Endothelial cell of umbilical vein (primary cell): Measurements from ENCODE around the gene MYH15. TPM values are rescaled to one million over a fixed set of nuclear protein-coding genes. Genes with fewer than 3 reads are reported as not detected.
A peak's percentile ranks its signal among the peaks of the same experiment; 100 is the strongest.

Experiments
- BruUV-seq: library from RNA; stranded (reverse); fragments of 400-500 nt; replicated peaks from 2 replicates; lab custom pipeline; 2021; lab: Mats Ljungman, UMichigan
- CTCF ChIA-PET: fragments of 300-600, 350-600 bp; sonication (Branson Sonifier 250); formaldehyde crosslinking; loops from one replicate; lab custom pipeline; 2021; ENCODE audit warnings: antibody characterized with exemption, inconsistent platforms; lab: Charles Lee
- POLR2A ChIA-PET: fragments of 300-600, 350-600 bp; sonication (Branson Sonifier 250); formaldehyde crosslinking; loops from one replicate; lab custom pipeline; 2021; ENCODE audit warnings: antibody characterized with exemption, inconsistent platforms; lab: Charles Lee
- DNase-seq: peaks from one replicate; pipeline ENCODE4 v3.0.0-alpha.2; 2011; ENCODE audit warnings: low read depth, low spot score
- FAIRE-seq: peaks from 2 replicates; lab custom pipeline; 2011; peaks lifted over from hg19 to GRCh38; lab: Jason Lieb, UNC
- H2AFZ ChIP-seq: 2 replicates; pipeline ENCODE4 v1.6.0; 2012; ENCODE audit warnings: low read depth, low read length, control low read depth, inconsistent platforms
- H3K27ac ChIP-seq: 2 replicates; pipeline ENCODE4 v1.5.1; 2011; ENCODE audit warnings: low read depth, mild to moderate bottlenecking, control low read depth, low read length, moderate library complexity; ENCODE audit not compliant: insufficient read depth
- H3K27me3 ChIP-seq, 2 experiments: 2 replicates each; pipeline versions ENCODE4 v1.6.0 to v1.6.1; 2011; ENCODE audit warnings: low read length in 2 of 2, mixed read lengths in 1 of 2; ENCODE audit not compliant: control insufficient read depth in 2 of 2, insufficient read depth in 2 of 2
- H3K36me3 ChIP-seq, 2 experiments: 2 replicates in 1 of 2; 3 replicates in 1 of 2; pipeline ENCODE4 v1.5.1; 2011; ENCODE audit warnings: low read length in 2 of 2, mild to moderate bottlenecking in 1 of 2, moderate library complexity in 1 of 2; ENCODE audit not compliant: control insufficient read depth in 2 of 2, insufficient read depth in 2 of 2; ENCODE audit errors: extremely low read depth in 1 of 2
- H3K4me1 ChIP-seq: 3 replicates; pipeline ENCODE4 v1.5.1; 2011; ENCODE audit warnings: mild to moderate bottlenecking, low read length; ENCODE audit not compliant: control insufficient read depth, insufficient read depth; ENCODE audit errors: extremely low read depth
- H3K4me2 ChIP-seq: 2 replicates; pipeline ENCODE4 v1.6.1; 2011; ENCODE audit warnings: low read length, control low read depth, mixed read lengths; ENCODE audit not compliant: insufficient read depth
- H3K4me3 ChIP-seq, 3 experiments: fragments of 200-600 bp in 1 of 3; sonication (generic), shearing (Covaris generic) in 1 of 3; replicated peaks in 1 of 3; 2 replicates each; pipeline ENCODE4 v1.5.1; 2011 to 2016; ENCODE audit warnings: control low read depth in 3 of 3, low read length in 3 of 3, mild to moderate bottlenecking in 2 of 3, inconsistent platforms in 1 of 3, low read depth in 1 of 3, moderate library complexity in 1 of 3; ENCODE audit not compliant: insufficient read depth in 1 of 3
- H3K79me2 ChIP-seq: 2 replicates; pipeline ENCODE4 v1.6.0; 2012; ENCODE audit warnings: low read length, inconsistent platforms; ENCODE audit not compliant: control insufficient read depth, insufficient read depth
- H3K9ac ChIP-seq: replicated peaks from 2 replicates; pipeline ENCODE3; 2011; ENCODE audit warnings: low read length, control low read depth; ENCODE audit not compliant: insufficient read depth; ENCODE audit errors: extremely low read depth
- H3K9me1 ChIP-seq: replicated peaks from 3 replicates; pipeline ENCODE4 v1.6.0; 2011; ENCODE audit warnings: mild to moderate bottlenecking, low read length; ENCODE audit not compliant: control insufficient read depth, insufficient read depth; ENCODE audit errors: extremely low read depth
- H3K9me3 ChIP-seq: replicated peaks from 2 replicates; pipeline ENCODE4 v1.5.1; 2012; ENCODE audit warnings: low read length, inconsistent platforms; ENCODE audit not compliant: control insufficient read depth, insufficient read depth
- H4K20me1 ChIP-seq: replicated peaks from 2 replicates; pipeline ENCODE3; 2011; ENCODE audit warnings: mild to moderate bottlenecking, low read length; ENCODE audit not compliant: control insufficient read depth, insufficient read depth; ENCODE audit errors: extremely low read depth
- EZH2 ChIP-seq: IDR thresholded peaks from 2 replicates; pipeline ENCODE4 v1.6.1; 2012; ENCODE audit warnings: borderline replicate concordance, low read depth, mild to moderate bottlenecking, moderate library complexity, low read length, inconsistent platforms; ENCODE audit not compliant: severe bottlenecking
- FOS ChIP-seq: IDR thresholded peaks from 2 replicates; pipeline ENCODE4 v1.6.1; 2011; ENCODE audit warnings: mild to moderate bottlenecking, low read length, moderate library complexity, borderline replicate concordance; ENCODE audit not compliant: insufficient read depth
- GATA2 ChIP-seq: IDR thresholded peaks from 2 replicates; pipeline ENCODE4 v1.7.0; 2011; ENCODE audit warnings: low read depth, mild to moderate bottlenecking, moderate library complexity, mixed read lengths, low read length; ENCODE audit not compliant: insufficient read length, insufficient read depth
- JUN ChIP-seq: IDR thresholded peaks from 2 replicates; pipeline ENCODE4 v1.6.1; 2011; ENCODE audit warnings: borderline replicate concordance, low read depth; ENCODE audit not compliant: insufficient read length, insufficient read depth
- MYC ChIP-seq: IDR thresholded peaks from one replicate; pipeline ENCODE4 v1.6.1; 2011; ENCODE audit warnings: mild to moderate bottlenecking, low read depth, low read length
- POLR2A ChIP-seq: IDR thresholded peaks from 2 replicates; pipeline ENCODE4 v1.6.1; 2012; ENCODE audit warnings: low read depth, mild to moderate bottlenecking, control low read depth, low read length
- POLR2AphosphoS5 ChIP-seq: IDR thresholded peaks from 2 replicates; pipeline ENCODE4 v1.6.1; 2012; ENCODE audit warnings: low read depth, mild to moderate bottlenecking, control low read depth, low read length, moderate library complexity; ENCODE audit not compliant: insufficient read depth
- dilution Hi-C: fragments of 300-500 bp; cut with MboI; formaldehyde crosslinking; loops from one replicate; pipeline ENCODE4 v1.15.0; 2019; ENCODE audit warnings: low sequenced_read_pairs; ENCODE audit not compliant: extremely low pct_ligation_motif_present
- intact Hi-C: fragments of 100-400 bp; cut with micrococcal nuclease; formaldehyde crosslinking; loops from one replicate; pipeline ENCODE4 v1.10.0; 2022
- polyA plus RNA-seq, 4 experiments: library from polyadenylated mRNA; depleted of rRNA in 3 of 4; stranded (reverse) in 3 of 4; unstranded in 1 of 4; fragments of >200 nt; gene quantifications; 2 replicates each; pipeline versions ENCODE4 v1.2.1 to v1.2.3, GENCODE V29; 2011 to 2012; ENCODE audit warnings: missing spikeins in 1 of 4
- total RNA-seq: library from RNA; stranded (reverse); gene quantifications from 2 replicates; pipeline ENCODE4 v1.2.3, GENCODE V29; 2021
- TF ChIP-seq, protein P1 (sequence below): IDR thresholded peaks from 2 replicates; pipeline ENCODE4 v1.6.1; 2011; ENCODE audit not compliant: insufficient read depth, insufficient read length
- TF ChIP-seq, protein P2 (sequence below), 2 donors: IDR thresholded peaks; 1 replicate in 1 of 2; 2 replicates in 1 of 2; pipeline ENCODE4 v1.5.1; 2011; ENCODE audit warnings: low read length in 2 of 2, mild to moderate bottlenecking in 2 of 2, moderate library complexity in 2 of 2, control low read depth in 1 of 2, inconsistent platforms in 1 of 2, low read depth in 1 of 2; ENCODE audit not compliant: insufficient read depth in 1 of 2; ENCODE audit errors: extremely low read depth in 1 of 2

Gene MYH15
- total and polyA plus RNA-seq, 2 donors (not counting 3 experiments of a cell fraction or from before 2014, with no cell fraction given): 0.27 TPM; not detected in 1

DNA sequence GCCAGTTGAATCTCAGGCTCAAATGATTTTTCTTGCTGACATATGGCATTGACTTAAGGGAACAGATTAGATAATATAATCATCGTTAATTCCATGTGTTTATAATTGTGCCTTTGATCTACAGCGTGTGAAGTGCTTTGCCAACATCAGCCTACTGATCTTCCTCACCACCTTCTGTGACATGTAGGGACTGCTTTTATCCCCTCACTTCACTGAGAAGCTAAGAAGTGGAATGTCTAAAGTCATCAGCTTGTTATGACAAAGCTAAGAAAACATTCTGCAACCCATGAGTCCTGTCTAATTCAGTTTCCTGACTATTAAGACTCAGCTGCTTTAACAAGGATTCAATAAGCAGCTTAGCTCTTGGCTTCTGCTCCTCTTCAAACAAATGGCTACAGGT is 106.0 kb downstream of the MYH15 start:
- H3K4me2 ChIP-seq: no peak overlapping the region
- H4K20me1 ChIP-seq: no peaks in the 10 kb centered on the region
- H3K36me3 ChIP-seq: no peaks in the 10 kb centered on the region
- BruUV-seq: no TSS peak
- intact Hi-C loops (no loop called here), dilution Hi-C loops (no loop called here)
- H3K4me1 ChIP-seq: no peaks in the 10 kb centered on the region
- H3K79me2 ChIP-seq: no peaks in the 10 kb centered on the region
- no peaks in the 10 kb centered on the region for H3K27me3 ChIP-seq
- H3K9me1 ChIP-seq: no peaks in the 10 kb centered on the region
- POLR2A ChIA-PET: no interaction called here
- FAIRE-seq (peak; percentile 48), DNase-seq (no peak)
- no peak overlapping the region for H2AFZ ChIP-seq
- no peak overlapping the region for H3K9ac ChIP-seq
- H3K9me3 ChIP-seq: no peaks in the 10 kb centered on the region
- TF ChIP-seq POLR2AphosphoS5 (no peak), MYC (no peak), JUN (no peak), FOS (no peak), POLR2A (no peak), EZH2 (no peak), GATA2 (no peak)
- TF ChIP-seq, protein P1, sequence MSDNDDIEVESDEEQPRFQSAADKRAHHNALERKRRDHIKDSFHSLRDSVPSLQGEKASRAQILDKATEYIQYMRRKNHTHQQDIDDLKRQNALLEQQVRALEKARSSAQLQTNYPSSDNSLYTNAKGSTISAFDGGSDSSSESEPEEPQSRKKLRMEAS: no peak
- TF ChIP-seq, protein P2, sequence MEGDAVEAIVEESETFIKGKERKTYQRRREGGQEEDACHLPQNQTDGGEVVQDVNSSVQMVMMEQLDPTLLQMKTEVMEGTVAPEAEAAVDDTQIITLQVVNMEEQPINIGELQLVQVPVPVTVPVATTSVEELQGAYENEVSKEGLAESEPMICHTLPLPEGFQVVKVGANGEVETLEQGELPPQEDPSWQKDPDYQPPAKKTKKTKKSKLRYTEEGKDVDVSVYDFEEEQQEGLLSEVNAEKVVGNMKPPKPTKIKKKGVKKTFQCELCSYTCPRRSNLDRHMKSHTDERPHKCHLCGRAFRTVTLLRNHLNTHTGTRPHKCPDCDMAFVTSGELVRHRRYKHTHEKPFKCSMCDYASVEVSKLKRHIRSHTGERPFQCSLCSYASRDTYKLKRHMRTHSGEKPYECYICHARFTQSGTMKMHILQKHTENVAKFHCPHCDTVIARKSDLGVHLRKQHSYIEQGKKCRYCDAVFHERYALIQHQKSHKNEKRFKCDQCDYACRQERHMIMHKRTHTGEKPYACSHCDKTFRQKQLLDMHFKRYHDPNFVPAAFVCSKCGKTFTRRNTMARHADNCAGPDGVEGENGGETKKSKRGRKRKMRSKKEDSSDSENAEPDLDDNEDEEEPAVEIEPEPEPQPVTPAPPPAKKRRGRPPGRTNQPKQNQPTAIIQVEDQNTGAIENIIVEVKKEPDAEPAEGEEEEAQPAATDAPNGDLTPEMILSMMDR (IDR thresholded peaks at IDR 0.05; ENCODE audit: extremely low read depth in 1 of 2, insufficient read depth in 1 of 2, low read depth in 1 of 2, low read length in 2 of 2): no peak
- no peak overlapping the region for H3K27ac ChIP-seq
- H3K4me3 ChIP-seq: no peak overlapping the region
- CTCF ChIA-PET: interaction anchor here (0.6 to 3.5 kb wide), 5 partner anchors 73 to 476 kb away, joined by 3 to 30 read pairs (median 5); no protein-coding TSS in a partner anchor
